ENCODE results near the gene GIMAP6.
"Not testable (repeated sequence)": the region's sequence is repeated elsewhere in the genome, so short reads cannot be mapped to it uniquely, and the experiment has no call there.

Gene GIMAP6

DNA sequence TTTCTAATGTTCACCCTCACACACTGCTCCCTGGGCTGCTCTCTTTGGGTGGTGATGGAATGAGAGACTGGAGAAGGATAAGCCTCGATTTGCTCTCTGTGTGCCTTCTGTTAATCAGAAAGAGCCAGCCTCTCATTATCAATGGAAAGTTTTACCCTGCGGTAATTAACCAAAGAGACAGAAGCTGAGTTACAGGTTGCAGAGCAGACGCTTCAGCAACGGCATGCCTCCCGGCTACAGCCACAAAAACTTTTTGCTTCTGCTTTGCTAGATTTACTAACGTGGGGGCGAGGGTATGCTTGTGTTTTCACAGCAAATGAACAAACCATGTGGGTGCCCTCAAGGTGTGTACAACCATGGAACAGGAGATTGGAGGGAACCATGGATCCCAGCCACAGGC lies 47.0 kb downstream of the GIMAP6 start:
- DNase-seq (ENCODE audit: low spot score), result no peak

DNA sequence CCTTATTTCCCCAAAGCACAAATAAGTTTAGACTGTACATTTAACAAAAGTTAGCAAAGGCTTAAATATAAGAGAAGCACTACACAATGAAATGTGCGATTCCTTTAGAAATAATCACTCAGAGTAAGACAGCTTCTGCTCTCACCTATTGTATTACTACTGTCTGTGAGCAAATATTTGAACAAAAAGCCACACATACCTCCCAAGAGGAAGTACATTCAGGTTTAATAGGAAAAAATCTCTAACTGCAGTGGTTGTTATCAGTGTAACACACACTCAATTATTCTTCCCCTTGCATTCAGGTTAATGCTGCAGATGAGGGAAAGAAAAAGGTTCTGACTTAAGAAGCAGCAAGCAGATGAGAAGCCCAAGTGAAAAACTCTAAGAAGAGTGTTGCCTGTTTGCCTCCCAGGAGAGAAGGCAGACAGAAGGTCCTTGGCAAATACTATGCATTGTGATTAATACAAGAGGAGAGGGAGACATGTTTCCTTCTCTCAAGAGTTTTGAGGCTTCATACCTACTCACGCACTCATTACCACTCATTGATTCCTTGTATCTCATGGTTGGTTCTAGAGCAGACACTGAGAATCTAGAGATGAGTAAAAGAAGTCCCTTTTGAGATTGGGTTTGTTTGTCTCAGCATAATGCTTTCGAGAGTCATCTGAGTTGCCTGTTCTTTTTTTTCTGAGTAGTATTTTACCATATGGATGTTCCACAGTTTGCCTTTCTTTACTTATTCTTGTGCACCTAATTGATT lies 51.4 kb downstream of the GIMAP6 start:
- DNase-seq (ENCODE audit: low spot score), result no peak

DNA sequence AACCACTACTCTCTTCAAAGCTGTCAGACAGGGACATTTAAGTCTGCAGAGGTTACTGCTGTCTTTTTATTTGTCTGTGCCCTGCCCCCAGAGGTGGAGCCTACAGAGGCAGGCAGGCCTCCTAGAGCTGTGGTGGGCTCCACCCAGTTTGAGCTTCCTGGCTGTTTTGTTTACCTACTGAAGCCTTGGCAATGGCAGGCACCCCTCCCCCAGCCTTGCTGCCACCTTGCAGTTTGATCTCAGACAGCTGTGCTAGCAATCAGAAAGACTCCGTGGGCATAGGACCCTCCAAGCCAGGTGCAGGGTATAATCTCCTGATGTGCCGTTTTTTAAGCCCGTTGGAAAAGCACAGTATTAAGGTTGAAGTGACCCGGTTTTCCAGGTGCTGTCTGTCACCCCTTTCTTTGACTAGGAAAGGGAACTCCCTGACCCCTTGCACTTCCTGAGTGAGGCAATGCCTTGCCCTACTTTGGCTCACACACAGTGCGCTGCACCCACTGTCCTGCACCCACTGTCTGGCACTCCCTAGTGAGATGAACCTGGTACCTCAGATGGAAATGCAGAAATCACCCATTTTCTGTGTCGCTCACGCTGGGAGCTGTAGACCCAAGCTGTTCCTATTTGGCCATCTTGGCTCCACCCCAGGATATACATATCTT lies 52.1 kb downstream of the GIMAP6 start:
- DNase-seq (ENCODE audit: low spot score), result not testable (repeated sequence)
